SU-DHL-6 (cell line): Measurements from ENCODE around the gene SLC4A8.

Source experiments
- CTCF ChIP-seq: fragments of 200-600 bp; sonication (generic); IDR thresholded peaks from one replicate; pipeline ENCODE4 v1.5.1; 2017; ENCODE audit warnings: antibody characterized with exemption, mild to moderate bottlenecking, low read length, moderate library complexity; ENCODE audit not compliant: insufficient read depth, poor library complexity, severe bottlenecking
- EZH2phosphoT487 ChIP-seq: fragments of 200-600 bp; sonication (generic), shearing (Covaris generic); conservative IDR thresholded peaks from 2 replicates; pipeline ENCODE4 v1.6.1; 2018; ENCODE audit warnings: mild to moderate bottlenecking, antibody characterized with exemption, low read length, moderate library complexity, mixed read lengths

- TF ChIP-seq CTCF, result no peak
- no peak for TF ChIP-seq EZH2phosphoT487
Observed at GRCh38 chr12:51381226-51382079, 43.2 kb upstream of the SLC4A8 start.
